Lung (tissue), 12 donors: ENCODE results near the gene PRRT3. TPM values are rescaled to one million over a fixed set of nuclear protein-coding genes. Genes with fewer than 3 reads are reported as not detected.

Experiments used
- ATAC-seq: fragments of 200-7000 bp; cut with Tn5 transposase; one replicate; pipeline ENCODE4 v1.9.1; 2020; ENCODE audit warnings: moderate number of reproducible peaks; ENCODE audit not compliant: insufficient read depth, low FRiP score
- DNase-seq, 3 donors: peaks; one replicate each; pipeline ENCODE4 v3.0.0-alpha.2; 2013 to 2017
- H3K27ac ChIP-seq, 2 donors: one replicate each; pipeline ENCODE4 v1.5.1; 2013; ENCODE audit warnings: mild to moderate bottlenecking in 2 of 2, moderate library complexity in 2 of 2, control low read depth in 1 of 2, inconsistent platforms in 1 of 2, low read depth in 1 of 2, low read length in 1 of 2
- H3K27me3 ChIP-seq, 3 donors: one replicate each; pipeline ENCODE4 v1.5.1; 2013; ENCODE audit warnings: low read length in 2 of 3; ENCODE audit not compliant: control insufficient read depth in 3 of 3, insufficient read depth in 3 of 3
- H3K36me3 ChIP-seq, 4 donors: one replicate each; pipeline ENCODE4 v1.5.1; 2013; ENCODE audit warnings: low read length in 4 of 4, mild to moderate bottlenecking in 1 of 4, moderate library complexity in 1 of 4; ENCODE audit not compliant: control insufficient read depth in 4 of 4, insufficient read depth in 4 of 4
- H3K4me1 ChIP-seq, 5 donors: one replicate each; pipeline ENCODE4 v1.5.1; 2013; ENCODE audit warnings: low read length in 5 of 5, mild to moderate bottlenecking in 2 of 5, moderate library complexity in 1 of 5; ENCODE audit not compliant: control insufficient read depth in 5 of 5, insufficient read depth in 5 of 5
- H3K4me3 ChIP-seq: one replicate; pipeline ENCODE4 v1.5.1; 2013; ENCODE audit warnings: mild to moderate bottlenecking, control low read depth, moderate library complexity
- H3K9ac ChIP-seq, 2 donors: one replicate each; pipeline ENCODE4 v1.5.1; 2013; ENCODE audit warnings: low read length in 2 of 2, control low read depth in 1 of 2; ENCODE audit not compliant: insufficient read depth in 1 of 2
- H3K9me3 ChIP-seq, 4 donors: one replicate each; pipeline ENCODE4 v1.5.1; 2013; ENCODE audit warnings: low read length in 3 of 4, mild to moderate bottlenecking in 1 of 4, moderate library complexity in 1 of 4; ENCODE audit not compliant: control insufficient read depth in 4 of 4, insufficient read depth in 3 of 4
- CTCF ChIP-seq: IDR thresholded peaks from 2 replicates; pipeline ENCODE4 v1.5.1; 2012; ENCODE audit warnings: mild to moderate bottlenecking; ENCODE audit errors: control extremely low read depth, extremely low read depth
- WGBS, 2 donors: extraction: QIAGEN DNeasy Blood & Tissue Kit; methylation state at CpG; one replicate each; pipeline ENCODE4 v1.1.7; 2013; 5-methylcytosine and 5-hydroxymethylcytosine counted together
- polyA plus RNA-seq, 2 donors: library from polyadenylated mRNA; stranded (reverse); fragments of 200-250 nt; gene quantifications; one replicate each; pipeline ENCODE4 v1.2.1, GENCODE V29; 2013
- total RNA-seq, 2 donors: library from RNA; depleted of rRNA in 1 of 2; stranded (reverse); fragments of >200 nt in 1 of 2; gene quantifications; one replicate each; pipeline ENCODE4 v1.2.1, GENCODE V29; 2014 to 2021
- donor health status: control.
- donor health status: control.
- donor health status: Bipolar disorder and iron deficiency.
- donor health status: healthy.
- donor health status: DM: yes; HTN: yes; CAD: no.

The PRRT3 gene
- total and polyA plus RNA-seq, 4 donors: 1.1 to 5.2 (median 1.8) TPM

DNA sequence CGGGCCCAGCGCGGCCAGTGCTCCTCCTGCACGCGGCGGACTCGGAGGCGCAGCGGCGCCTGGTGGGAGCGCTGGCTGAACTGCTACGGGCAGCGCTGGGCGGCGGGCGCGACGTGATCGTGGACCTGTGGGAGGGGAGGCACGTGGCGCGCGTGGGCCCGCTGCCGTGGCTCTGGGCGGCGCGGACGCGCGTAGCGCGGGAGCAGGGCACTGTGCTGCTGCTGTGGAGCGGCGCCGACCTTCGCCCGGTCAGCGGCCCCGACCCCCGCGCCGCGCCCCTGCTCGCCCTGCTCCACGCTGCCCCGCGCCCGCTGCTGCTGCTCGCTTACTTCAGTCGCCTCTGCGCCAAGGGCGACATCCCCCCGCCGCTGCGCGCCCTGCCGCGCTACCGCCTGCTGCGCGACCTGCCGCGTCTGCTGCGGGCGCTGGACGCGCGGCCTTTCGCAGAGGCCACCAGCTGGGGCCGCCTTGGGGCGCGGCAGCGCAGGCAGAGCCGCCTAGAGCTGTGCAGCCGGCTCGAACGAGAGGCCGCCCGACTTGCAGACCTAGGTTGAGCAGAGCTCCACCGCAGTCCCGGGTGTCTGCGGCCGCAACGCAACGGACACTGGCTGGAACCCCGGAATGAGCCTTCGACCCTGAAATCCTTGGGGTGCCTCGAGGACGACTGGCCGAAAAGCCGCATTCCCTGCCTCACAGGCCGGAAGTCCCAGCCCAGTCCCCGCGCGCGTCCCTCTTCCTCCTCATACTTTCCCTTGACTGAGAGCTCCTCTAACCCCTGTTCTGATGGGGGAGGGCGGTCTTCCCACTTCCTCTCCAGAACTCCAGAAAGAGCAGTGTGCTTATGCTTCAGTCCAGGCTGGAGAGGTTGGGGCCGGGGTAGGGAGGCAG lies 36.7 kb downstream of the PRRT3 start:
- peaks cover 0 to 6% (median 3%) of the 10 kb centered on the region in 4 donors for H3K36me3 ChIP-seq
- DNase-seq: peak; percentile 81 to 91 (median 86)
- peak overlapping the region; percentile 42 for H3K4me3 ChIP-seq
- no peak for TF ChIP-seq CTCF
- H3K9me3 ChIP-seq: no peaks in the 10 kb centered on the region
- ATAC-seq: peak; percentile 43
- peaks cover 0 to 33% (median 21%) of the 10 kb centered on the region in 5 donors for H3K4me1 ChIP-seq
- H3K9ac ChIP-seq: peak overlapping the region in 1 of 2 donors; percentile 58
- no peaks in the 10 kb centered on the region for H3K27me3 ChIP-seq
- WGBS, 2 donors: 1% methylated on average over 75 to 99 of the region's 99 CpGs
- H3K27ac ChIP-seq: peak overlapping the region; percentile 86 to 87

DNA sequence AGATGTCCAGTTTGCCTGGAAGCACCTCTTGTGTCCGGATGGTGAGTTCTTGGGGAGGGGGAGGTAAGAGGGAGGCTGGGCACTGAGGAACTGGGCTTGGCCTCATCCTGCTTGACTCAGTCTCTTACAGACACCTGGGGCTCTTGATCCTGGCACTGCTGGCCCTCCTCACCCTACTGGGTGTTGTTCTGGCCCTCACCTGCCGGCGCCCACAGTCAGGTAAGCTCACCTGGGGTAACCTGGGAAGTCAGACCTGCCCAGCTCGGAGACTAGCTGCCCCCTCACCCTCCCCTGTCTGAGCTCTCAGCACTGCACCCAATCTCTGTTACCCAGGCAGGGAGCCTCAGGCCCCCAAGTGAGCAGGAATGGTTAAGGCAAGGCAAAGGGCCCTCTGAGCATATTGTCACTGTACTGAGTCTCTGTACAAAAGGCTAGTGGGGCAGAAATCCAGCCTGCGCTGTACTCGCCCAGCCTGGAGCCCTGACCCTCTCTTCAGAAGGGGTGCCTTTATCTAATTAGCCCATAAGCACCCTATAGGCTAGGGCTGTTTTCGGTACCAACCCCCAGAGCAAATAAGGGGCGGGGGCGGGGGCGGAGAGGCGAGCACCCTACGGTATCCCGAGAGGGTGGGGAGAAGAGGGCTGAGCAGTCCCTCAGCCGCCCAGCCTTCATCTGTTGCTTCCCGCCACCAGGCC lies 37.5 kb downstream of the PRRT3 start:
- Histone ChIP-seq H3K4me1 (peaks cover 0 to 33% (median 21%) of the 10 kb centered on the region in 5 donors), H3K9ac (peak overlapping the region; percentile 21 to 63), H3K36me3 (peaks cover 0 to 1% (median 0%) of the 10 kb centered on the region in 4 donors), H3K27me3 (no peaks in the 10 kb centered on the region), H3K27ac (peak overlapping the region; percentile 40 to 87), H3K9me3 (no peaks in the 10 kb centered on the region), H3K4me3 (peak overlapping the region; percentile 42)
- DNase-seq: peak in 2 of 3 donors; percentile 73 to 80
- 23 to 28% methylated on average over 15 of the region's 15 CpGs for WGBS, 2 donors
- no peak for TF ChIP-seq CTCF
- no peak for ATAC-seq

DNA sequence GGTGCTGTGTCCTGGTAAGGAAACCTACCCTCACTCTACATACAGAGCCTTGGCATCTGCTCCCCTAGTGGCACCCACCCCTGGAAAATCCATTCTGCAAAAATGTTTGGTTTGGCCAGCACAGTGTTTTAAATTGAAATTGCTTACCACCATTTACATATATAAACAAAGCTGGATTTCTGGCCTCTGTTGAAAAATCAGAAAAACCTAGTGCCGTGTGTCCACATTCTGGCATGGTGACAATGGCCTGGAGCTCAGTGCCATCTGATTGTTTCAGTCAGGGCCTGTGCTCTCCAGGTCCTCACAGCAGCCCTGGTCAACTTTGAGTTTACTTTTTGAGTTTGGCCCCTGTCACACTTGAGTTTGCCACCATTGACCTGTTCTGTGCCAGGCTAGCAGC lies 38.2 kb downstream of the PRRT3 start:
- Histone ChIP-seq H3K4me3 (no peak overlapping the region), H3K4me1 (peaks cover 0 to 33% (median 21%) of the 10 kb centered on the region in 5 donors), H3K27me3 (no peaks in the 10 kb centered on the region), H3K36me3 (no peaks in the 10 kb centered on the region), H3K27ac (no peak overlapping the region), H3K9me3 (no peaks in the 10 kb centered on the region), H3K9ac (peak overlapping the region in 1 of 2 donors; percentile 21)
- TF ChIP-seq CTCF: no peak
- WGBS, 2 donors: 70 to 83% methylated on average over 1 of the region's 1 CpG
- peak in 1 of 3 donors; percentile 23 for DNase-seq
- no peak for ATAC-seq
